Measurements from ENCODE around the gene PIP4K2B.

PIP4K2B gene

DNA sequence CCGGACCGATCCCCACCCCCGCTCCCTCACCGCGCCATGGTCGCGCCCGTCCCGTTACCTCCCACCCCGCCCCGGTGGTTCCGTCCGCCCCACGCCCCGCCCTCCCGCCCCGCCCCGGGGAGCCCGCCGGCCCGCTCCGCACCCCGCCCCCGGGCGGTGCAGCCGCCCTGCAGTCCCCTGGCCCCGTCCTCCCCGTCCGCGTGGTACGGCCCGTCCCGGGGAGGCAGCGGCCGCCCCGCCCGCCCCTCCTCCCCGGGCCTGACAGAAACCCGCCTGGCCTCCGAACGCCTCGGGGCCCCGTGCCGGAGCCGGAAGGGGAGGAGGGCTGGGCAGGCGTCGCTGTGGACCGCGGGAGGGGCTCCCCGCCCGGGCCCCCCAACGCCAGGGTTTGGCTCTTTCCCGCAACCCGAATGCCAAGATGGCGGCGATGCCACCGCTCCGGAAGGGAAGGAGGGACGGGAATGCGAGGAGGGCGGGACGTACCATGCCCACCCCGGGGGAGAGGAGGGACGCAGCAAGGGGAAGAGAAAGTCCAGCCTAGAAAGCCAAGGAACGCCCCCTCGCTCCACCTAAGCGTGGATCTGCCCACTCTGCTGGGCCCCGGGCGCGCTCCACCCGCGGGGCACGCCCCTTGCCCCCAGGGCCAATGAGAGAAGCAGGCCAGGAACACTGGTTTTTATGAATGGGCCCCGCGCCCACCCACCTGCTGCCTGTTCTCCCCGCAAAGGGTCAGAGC, at the start of gene PIP4K2B:
PIP4K2B (minus strand) TSS at position 56 of the 736 bp plus-strand sequence. CDS start 132 bp downstream, outside the sequence.
- H3K36me3 Mint-ChIP-seq: peaks cover 13% of the 10 kb centered on the region
- peak within 1 kb of the TSS; percentile 93 for H3K27ac Mint-ChIP-seq
- peak within 1 kb of the TSS; percentile 93 for H3K4me3 Mint-ChIP-seq
- H3K4me1 Mint-ChIP-seq: peaks cover 44% of the 10 kb centered on the region
- no peaks in the 10 kb centered on the region for H3K27me3 Mint-ChIP-seq
- H3K9me3 Mint-ChIP-seq: no peaks in the 10 kb centered on the region

DNA sequence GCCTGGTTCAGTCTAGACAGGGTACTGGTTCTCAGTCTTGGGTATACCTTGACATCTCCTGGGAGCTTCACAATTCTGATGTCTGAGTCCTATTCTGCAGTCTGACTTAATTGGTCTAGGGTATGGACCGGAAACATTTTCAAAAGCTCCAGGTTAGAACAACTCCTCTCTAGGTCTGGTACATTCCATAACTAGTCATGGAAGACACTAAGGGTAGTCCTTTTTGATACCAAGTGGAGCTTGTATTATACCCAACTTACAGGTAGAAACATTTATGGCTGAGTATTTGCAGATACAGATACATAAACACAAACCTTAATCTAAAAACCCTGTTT, 49.2 kb upstream of the PIP4K2B start:
- peaks cover 28% of the 10 kb centered on the region for H3K4me1 Mint-ChIP-seq
- no peaks in the 10 kb centered on the region for H3K27me3 Mint-ChIP-seq
- H3K27ac Mint-ChIP-seq: no peak overlapping the region
- no peaks in the 10 kb centered on the region for H3K9me3 Mint-ChIP-seq
- H3K4me3 Mint-ChIP-seq: peak overlapping the region; percentile 66
- peaks cover 43% of the 10 kb centered on the region for H3K36me3 Mint-ChIP-seq

DNA sequence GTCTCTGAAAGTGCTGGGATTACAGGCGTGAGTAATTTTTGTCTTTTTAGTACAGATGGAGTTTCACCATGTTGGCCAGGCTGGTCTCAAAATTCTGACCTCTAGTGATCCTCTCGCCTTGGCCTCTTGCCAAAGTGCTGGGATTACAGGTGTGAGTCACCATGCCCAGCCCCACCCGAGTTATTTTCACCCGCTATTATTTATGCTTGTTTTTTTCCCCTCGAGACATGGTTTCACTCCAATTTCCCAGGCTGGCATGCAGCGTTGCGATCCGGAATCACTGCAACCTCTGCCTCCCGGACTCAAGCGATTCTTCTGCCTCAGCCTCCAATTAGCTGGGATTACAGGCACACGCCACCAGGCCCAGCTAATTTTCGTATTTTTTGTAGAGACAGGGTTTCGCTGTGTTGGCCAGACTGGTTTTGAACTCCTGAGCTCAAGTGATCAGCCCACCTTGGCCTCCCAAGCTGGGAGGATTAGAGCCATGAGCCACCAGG, 45.0 kb upstream of the PIP4K2B start:
- Mint-ChIP-seq H3K4me3 (no peak overlapping the region), H3K4me1 (peaks cover 11% of the 10 kb centered on the region), H3K36me3 (peaks cover 6% of the 10 kb centered on the region), H3K27me3 (no peaks in the 10 kb centered on the region), H3K9me3 (no peaks in the 10 kb centered on the region), H3K27ac (no peak overlapping the region)

DNA sequence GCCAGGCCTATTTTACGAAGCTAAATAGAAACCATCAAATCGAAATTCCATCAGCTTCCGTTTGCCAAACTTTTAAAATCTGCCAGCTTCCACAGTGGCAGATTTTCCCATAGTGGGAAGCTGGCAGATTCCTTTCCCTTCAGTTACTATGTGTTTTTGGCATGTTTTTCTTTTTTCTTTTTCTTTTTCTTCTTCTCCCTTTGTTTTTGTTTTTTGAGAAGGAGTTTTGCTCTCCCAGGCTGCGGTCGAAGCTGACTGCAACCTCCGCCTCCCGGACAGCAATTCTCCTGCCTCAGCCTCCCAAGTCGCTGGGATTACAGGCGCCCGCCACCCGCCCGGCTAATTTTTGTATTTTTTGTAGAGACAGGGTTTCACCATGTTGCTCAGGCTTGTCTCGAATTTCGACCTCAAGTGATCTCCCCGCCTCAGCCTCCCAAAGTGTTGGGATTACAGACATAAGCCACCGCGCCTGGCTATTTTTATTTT, 26.4 kb upstream of the PIP4K2B start:
- H3K9me3 Mint-ChIP-seq: no peaks in the 10 kb centered on the region
- H3K4me1 Mint-ChIP-seq: peaks cover 31% of the 10 kb centered on the region
- H3K4me3 Mint-ChIP-seq: peak overlapping the region; percentile 99
- no peaks in the 10 kb centered on the region for H3K27me3 Mint-ChIP-seq
- peaks cover 9% of the 10 kb centered on the region for H3K36me3 Mint-ChIP-seq
- peak overlapping the region; percentile 98 for H3K27ac Mint-ChIP-seq

DNA sequence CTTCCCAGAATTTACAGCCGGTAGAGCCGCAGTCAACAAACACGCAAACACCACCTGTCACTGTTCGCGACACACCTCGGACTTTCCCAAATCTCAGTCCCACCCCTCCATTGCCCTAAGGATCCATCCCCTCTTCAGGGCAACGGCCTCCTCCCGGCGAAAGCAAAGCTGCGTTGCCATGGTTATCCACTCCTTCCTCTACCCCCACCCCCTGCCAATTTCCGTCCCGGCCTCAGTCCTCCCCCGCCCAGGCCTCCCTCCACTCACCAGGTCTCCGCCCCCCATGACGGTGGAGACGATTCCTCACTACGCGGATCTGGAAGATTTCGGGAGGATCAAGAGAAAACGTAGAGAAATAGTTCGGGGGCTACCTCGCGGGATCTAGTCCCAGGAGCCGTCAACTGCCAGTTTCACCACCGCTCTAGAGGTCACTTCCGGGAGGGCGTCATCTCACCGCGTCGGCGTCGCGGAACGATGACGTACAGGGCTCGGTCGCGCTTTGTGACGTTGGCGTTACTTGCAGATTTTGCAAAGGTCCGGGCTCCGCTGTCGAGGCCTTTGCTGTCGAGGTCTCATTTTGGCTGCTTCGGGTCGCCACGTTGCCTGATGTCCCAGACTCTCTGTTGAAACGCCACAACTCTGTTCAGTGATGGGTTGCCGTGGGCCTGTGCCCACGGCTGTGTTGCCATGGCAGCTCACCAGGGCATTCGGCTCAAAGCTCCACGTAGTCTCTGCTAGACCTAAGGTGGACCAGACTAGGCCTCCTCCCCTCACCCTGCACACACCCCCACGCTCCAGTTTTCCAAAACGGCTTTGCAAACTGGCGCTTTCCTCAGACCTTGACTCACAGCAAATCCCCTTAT, 25.8 kb upstream of the PIP4K2B start, which contains the start of gene CWC25:
CWC25 (minus strand) TSS at position 423 of the 863 bp plus-strand sequence; CDS start at position 285, 138 bp downstream.
- Mint-ChIP-seq H3K4me3 (peak within 1 kb of the TSS; percentile 99), H3K36me3 (peaks cover 9% of the 10 kb centered on the region)

DNA sequence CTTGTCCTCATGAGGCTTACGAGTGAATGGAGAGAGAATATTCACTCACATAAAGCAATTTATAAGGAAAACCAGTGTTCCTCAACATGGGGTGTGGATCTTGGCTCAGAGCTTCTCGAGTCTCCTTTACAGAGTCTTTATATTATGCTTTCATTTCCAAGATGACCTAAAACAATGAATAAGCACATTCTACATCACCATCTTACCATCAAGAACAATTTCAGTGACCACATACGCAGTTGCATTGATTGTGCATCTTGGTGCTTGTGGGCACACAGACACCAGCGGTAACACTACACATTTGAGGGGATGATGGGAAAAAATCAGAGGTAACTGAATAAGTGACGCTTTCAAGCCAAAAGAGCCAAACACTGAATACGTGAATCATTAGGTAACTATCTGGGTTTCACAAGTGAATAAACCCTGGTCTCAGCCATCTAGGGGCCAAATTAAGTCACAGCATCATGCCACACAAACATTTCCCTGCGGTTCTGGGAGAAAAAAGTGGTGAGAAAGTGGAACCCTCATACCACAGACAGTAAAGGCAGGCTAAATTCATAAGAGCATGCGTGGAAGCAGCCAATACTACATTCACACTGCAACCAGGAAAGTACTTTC, 16.3 kb upstream of the PIP4K2B start:
- H3K4me3 Mint-ChIP-seq: no peak overlapping the region
- no peak overlapping the region for H3K27ac Mint-ChIP-seq
- H3K36me3 Mint-ChIP-seq: peaks cover 5% of the 10 kb centered on the region
- peaks cover under 1% of the 10 kb centered on the region for H3K4me1 Mint-ChIP-seq
- no peaks in the 10 kb centered on the region for H3K9me3 Mint-ChIP-seq
- H3K27me3 Mint-ChIP-seq: no peaks in the 10 kb centered on the region

More for the DNA sequence above, 25.8 kb upstream of the PIP4K2B start, which contains the start of gene CWC25:
- H3K27me3 Mint-ChIP-seq: no peaks in the 10 kb centered on the region
- peak within 1 kb of the TSS; percentile 98 for H3K27ac Mint-ChIP-seq
- peaks cover 32% of the 10 kb centered on the region for H3K4me1 Mint-ChIP-seq
- no peaks in the 10 kb centered on the region for H3K9me3 Mint-ChIP-seq

DNA sequence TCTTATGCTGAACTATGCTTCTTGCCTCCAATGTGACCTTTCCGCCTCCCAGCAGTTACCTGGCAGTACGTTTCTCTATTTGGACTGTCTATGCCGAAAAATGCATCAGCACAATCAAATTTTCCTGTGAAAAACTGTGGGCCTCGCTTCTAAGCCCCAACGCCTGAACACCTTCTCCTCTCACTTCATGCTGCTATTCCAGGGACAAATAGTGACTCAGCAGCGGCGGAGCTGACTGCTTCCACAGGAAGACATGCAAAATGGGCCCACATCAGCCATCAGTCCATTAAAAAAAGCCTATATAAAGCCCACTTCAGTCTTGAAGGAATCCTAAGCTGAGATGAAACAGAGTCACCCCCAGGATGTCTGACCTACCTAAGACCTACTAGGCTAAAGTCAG, 10.5 kb upstream of the PIP4K2B start:
- Mint-ChIP-seq H3K4me1 (no peaks in the 10 kb centered on the region), H3K36me3 (peaks cover 11% of the 10 kb centered on the region), H3K27ac (no peak overlapping the region), H3K27me3 (no peaks in the 10 kb centered on the region), H3K9me3 (no peaks in the 10 kb centered on the region), H3K4me3 (no peak overlapping the region)

DNA sequence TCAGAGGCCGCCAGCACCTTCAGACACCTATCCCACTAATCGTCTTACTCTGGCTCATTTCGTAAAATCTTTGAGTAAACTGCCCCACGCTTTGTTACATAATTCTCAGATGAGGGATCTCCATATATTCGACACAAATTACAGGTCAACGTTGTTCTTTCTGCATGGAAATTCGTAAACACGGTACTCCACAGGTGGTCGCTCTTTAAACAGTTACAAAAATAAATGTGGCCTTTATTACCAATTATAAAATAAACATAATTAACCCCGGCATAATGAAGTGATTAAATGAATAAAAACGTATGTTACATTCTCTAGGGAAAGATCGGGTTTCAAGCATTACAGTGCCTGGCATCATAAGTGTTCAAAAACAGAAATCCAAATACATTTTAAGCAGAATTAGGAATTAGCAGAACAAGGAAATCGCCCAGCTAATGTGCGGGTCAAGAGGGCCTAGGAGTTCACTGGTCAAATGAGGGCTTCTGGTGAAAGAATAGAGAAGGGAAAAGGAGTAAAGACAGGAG, 943 bp upstream of the PIP4K2B start:
- Mint-ChIP-seq H3K4me3 (peak overlapping the region; percentile 92), H3K36me3 (peaks cover 13% of the 10 kb centered on the region)

DNA sequence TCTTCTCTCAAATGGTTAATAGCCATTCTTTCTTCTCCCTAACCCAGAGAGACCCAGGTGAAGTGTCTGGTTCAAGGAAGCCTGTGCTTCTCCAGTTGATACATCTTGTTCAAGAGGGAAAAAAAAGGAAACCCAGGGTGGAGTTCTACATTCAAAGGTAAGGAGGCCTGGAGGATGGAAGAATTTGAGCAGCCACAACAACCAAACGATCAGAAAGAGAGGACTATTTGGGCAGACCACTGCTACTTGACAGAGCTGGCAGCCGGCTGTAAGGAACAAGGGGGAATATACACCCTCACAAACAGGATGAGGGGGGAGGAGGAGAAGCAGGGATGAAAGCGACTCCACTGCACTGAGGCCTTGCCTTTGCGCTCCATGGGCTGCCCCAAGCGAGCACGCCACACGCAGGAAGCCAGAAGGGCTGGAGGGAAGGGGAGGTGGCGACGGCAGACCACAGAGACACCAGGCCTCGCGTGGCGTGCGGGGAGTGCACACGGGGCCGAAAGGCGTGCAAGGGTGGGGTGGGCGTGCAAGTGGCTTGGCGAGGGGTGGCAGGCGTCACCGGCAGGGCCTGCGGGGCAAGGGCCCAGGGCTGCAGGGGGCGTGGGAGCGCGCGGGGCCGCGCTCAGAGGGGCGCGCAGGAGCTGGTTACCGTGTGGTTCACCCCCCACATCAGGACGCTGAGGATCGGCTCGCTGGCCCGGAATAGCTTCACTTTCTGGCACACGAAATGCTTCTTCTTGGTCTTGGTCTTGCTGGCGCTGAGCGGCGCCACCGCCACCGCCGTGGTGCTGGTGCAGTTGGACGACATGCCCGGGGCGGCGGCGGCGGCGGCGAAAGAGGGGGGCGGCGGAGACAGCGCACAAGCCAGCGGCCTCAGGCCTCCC, 499 bp downstream of the PIP4K2B start:
- Mint-ChIP-seq H3K9me3 (no peaks in the 10 kb centered on the region), H3K4me3 (peak overlapping the region; percentile 93), H3K4me1 (peaks cover 52% of the 10 kb centered on the region), H3K36me3 (peaks cover 9% of the 10 kb centered on the region), H3K27me3 (no peaks in the 10 kb centered on the region), H3K27ac (peak overlapping the region; percentile 93)

More for the DNA sequence above, 943 bp upstream of the PIP4K2B start:
- Mint-ChIP-seq H3K4me1 (peaks cover 40% of the 10 kb centered on the region), H3K9me3 (no peaks in the 10 kb centered on the region), H3K27me3 (no peaks in the 10 kb centered on the region), H3K27ac (peak overlapping the region; percentile 92)

DNA sequence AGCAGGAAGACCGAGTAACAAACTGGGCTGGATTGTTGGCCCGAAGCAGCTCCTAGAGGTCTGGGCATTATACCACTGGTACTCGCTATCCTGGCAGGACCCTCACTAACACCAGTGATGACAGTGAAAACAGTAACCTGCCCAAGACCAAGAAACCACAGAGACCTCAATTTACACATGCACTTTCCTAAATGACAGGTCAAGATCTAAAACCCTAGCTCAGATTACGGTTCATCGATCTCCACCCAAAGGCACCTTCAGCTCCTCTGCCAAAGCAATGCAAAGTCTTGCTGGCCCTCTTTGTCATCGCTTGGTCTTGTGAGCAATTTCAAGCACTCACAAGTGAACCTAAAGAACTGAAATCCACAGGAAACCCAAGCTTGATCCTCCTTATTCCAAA, 1.5 kb downstream of the PIP4K2B start:
- Mint-ChIP-seq H3K27ac (peak overlapping the region; percentile 93), H3K4me1 (peaks cover 55% of the 10 kb centered on the region), H3K36me3 (peaks cover 8% of the 10 kb centered on the region), H3K4me3 (peak overlapping the region; percentile 93), H3K9me3 (no peaks in the 10 kb centered on the region), H3K27me3 (no peaks in the 10 kb centered on the region)

DNA sequence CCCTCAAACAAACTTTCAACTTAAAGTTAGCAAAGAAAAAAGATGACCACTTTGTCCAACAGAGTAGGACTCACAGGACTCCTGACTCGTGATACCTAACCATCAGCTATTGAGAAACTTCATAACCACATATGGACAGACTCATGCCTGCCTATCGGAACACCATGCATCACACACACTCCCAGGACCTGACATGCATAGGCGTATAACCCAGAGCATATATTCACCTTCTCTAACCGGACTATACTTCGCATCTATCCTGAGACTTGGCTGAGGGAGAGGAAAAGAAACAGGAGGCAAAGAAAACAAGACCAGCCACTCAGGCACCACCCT, 2.2 kb downstream of the PIP4K2B start:
- Mint-ChIP-seq H3K4me3 (peak overlapping the region; percentile 93), H3K9me3 (no peaks in the 10 kb centered on the region), H3K27me3 (no peaks in the 10 kb centered on the region), H3K4me1 (peaks cover 60% of the 10 kb centered on the region), H3K27ac (peak overlapping the region; percentile 16), H3K36me3 (peaks cover 6% of the 10 kb centered on the region)

DNA sequence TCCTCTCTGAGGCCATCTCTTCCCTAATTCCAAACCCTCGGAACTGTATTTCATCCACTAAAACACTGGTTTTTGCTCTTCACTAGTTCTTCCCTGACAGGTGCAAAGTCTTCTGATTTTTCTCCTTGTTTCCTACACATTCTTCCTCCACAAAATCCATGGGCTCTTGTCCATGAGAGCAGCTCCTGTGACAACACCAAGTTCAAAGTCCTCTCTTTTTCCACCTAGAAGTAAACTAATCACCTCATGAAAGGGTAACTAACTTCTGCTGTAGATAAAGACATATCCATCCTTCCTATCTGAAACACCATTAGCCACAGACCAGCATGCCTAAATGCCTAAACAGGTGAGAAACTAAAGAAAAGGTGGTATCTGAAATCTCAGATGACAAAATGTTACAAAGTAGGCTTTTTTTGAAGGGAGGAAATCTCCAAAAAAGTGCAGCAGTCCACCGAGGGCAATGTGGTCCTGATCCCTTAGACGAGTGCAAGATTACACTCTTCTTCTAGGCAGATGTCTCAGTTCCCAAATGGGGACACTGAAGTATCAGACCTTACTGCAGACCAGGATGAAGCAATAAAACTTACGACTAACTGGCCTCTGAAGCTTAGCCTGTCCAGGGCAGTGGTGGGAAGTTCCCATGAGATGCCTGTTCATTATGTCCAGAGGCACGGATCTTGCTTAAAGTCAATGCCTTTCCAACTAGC, 2.8 kb downstream of the PIP4K2B start:
- H3K4me1 Mint-ChIP-seq: peaks cover 60% of the 10 kb centered on the region
- H3K36me3 Mint-ChIP-seq: peaks cover 6% of the 10 kb centered on the region
- H3K9me3 Mint-ChIP-seq: no peaks in the 10 kb centered on the region
- no peaks in the 10 kb centered on the region for H3K27me3 Mint-ChIP-seq
- peak overlapping the region; percentile 93 for H3K4me3 Mint-ChIP-seq
- H3K27ac Mint-ChIP-seq: peak overlapping the region; percentile 16

DNA sequence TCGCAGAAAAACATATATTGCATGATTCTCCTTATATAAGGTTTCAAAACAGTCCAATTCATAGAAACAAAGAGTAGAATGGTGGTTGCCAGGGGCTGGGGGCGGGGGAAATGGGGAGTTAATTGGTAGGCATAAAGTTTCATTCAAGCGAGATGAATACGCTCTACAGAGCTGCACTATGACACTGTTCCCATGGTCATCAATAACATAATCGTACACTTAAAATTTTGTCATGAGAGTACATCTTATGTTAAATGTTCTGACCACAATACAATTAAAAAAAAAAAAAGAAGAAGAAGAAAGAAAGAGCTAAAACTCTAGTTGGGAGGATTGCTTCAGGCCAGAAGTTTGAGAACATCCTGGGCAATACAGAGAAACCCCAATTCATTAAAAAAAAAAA, 5.1 kb downstream of the PIP4K2B start:
- H3K4me3 Mint-ChIP-seq: no peak overlapping the region
- H3K27ac Mint-ChIP-seq: no peak overlapping the region
- peaks cover 60% of the 10 kb centered on the region for H3K4me1 Mint-ChIP-seq
- H3K9me3 Mint-ChIP-seq: no peaks in the 10 kb centered on the region
- H3K27me3 Mint-ChIP-seq: no peaks in the 10 kb centered on the region
- no peaks in the 10 kb centered on the region for H3K36me3 Mint-ChIP-seq

DNA sequence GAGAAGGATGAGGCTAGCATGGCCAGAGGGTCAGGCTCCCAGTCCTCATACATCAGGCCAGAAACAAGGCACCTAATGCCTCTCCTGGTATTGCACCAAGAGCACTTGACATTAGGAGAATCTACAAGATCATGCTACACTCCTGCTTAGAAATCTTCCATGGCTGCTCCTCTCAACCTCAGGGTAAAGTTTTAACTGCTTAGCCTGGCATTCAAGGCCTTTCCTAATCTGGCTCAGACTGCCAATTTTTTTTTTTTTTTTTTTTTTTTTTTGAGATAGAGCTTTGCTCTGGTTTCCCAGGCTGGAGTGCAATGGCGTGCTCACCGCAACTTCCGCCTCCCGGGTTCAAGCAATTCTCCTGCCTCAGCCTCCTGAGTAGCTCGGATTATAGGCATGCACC, 8.2 kb downstream of the PIP4K2B start:
- no peaks in the 10 kb centered on the region for H3K36me3 Mint-ChIP-seq
- H3K27ac Mint-ChIP-seq: no peak overlapping the region
- H3K4me3 Mint-ChIP-seq: no peak overlapping the region
- H3K9me3 Mint-ChIP-seq: no peaks in the 10 kb centered on the region
- H3K27me3 Mint-ChIP-seq: no peaks in the 10 kb centered on the region
- peaks cover 40% of the 10 kb centered on the region for H3K4me1 Mint-ChIP-seq
